Measurements from ENCODE around the gene ACTN2. TPM values are rescaled to one million over a fixed set of nuclear protein-coding genes. Genes with fewer than 3 reads are reported as not detected.

The ACTN2 gene
- total RNA-seq, 2 experiments from 2014 or later: 0.28 TPM; not detected in 1

- Histone ChIP-seq H3K4me1 (ENCODE audit: insufficient read depth, low read length) (peaks cover under 1% of the 10 kb centered on the region), H3K36me3 (ENCODE audit: insufficient read depth, low read length) (no peaks in the 10 kb centered on the region), H3K27ac (ENCODE audit: low read depth in 1 of 2, low read length in 2 of 2) (no peak overlapping the region), H3K9me3 (ENCODE audit: control insufficient read depth in 1 of 2, insufficient read depth in 1 of 2, low read length in 2 of 2) (no peaks in the 10 kb centered on the region), H3K4me3 (ENCODE audit: low read length) (no peak overlapping the region), H3K27me3 (ENCODE audit: control insufficient read depth in 1 of 2, insufficient read depth in 2 of 2, low read length in 2 of 2) (peaks cover 14 to 51% of the 10 kb centered on the region in 2 experiments)
- Mint-ChIP-seq H3K4me3 (no peak overlapping the region), H3K36me3 (ENCODE audit: low read depth) (no peaks in the 10 kb centered on the region), H3K27me3 (peaks cover 69% of the 10 kb centered on the region), H3K9me3 (no peaks in the 10 kb centered on the region), H3K27ac (no peak overlapping the region), H3K4me1 (ENCODE audit: low read depth) (peaks cover 4% of the 10 kb centered on the region)
- DNase-seq (no peak), ATAC-seq (ENCODE audit: poor library complexity) (no peak)
- TF ChIP-seq CTCF (IDR thresholded peaks at IDR 0.05): no peak
- intact Hi-C loops (cut with DNase I, micrococcal nuclease): no loop called here
- ChIA-PET CTCF (no interaction called here), POLR2A (no interaction called here)
Measured at GRCh38 chr1:236692742-236693141, 6.4 kb downstream of the ACTN2 start.

- no peak overlapping the region for H3K4me3 ChIP-seq (ENCODE audit: low read length)
- H3K36me3 Mint-ChIP-seq (ENCODE audit: low read depth): no peaks in the 10 kb centered on the region
- intact Hi-C loops (cut with DNase I, micrococcal nuclease): no loop called here
- H3K36me3 ChIP-seq (ENCODE audit: insufficient read depth, low read length): no peaks in the 10 kb centered on the region
- H3K9me3 ChIP-seq (ENCODE audit: control insufficient read depth in 1 of 2, insufficient read depth in 1 of 2, low read length in 2 of 2): no peaks in the 10 kb centered on the region
- ChIA-PET CTCF (no interaction called here), POLR2A (no interaction called here)
- no peak for DNase-seq
- TF ChIP-seq CTCF (IDR thresholded peaks at IDR 0.05): no peak
- no peak overlapping the region for H3K27ac Mint-ChIP-seq
- H3K4me1 Mint-ChIP-seq (ENCODE audit: low read depth): no peaks in the 10 kb centered on the region
- no peak overlapping the region for H3K4me3 Mint-ChIP-seq
- no peak for ATAC-seq (ENCODE audit: poor library complexity)
- no peaks in the 10 kb centered on the region for H3K9me3 Mint-ChIP-seq
- H3K27ac ChIP-seq (ENCODE audit: low read depth in 1 of 2, low read length in 2 of 2): no peak overlapping the region
- H3K4me1 ChIP-seq (ENCODE audit: insufficient read depth, low read length): no peaks in the 10 kb centered on the region
- H3K27me3 ChIP-seq (ENCODE audit: control insufficient read depth in 1 of 2, insufficient read depth in 2 of 2, low read length in 2 of 2): peaks cover 8 to 15% of the 10 kb centered on the region in 2 experiments
- peaks cover 51% of the 10 kb centered on the region for H3K27me3 Mint-ChIP-seq
Measured at GRCh38 chr1:236699366-236699765, 13.1 kb downstream of the ACTN2 start.

DNA sequence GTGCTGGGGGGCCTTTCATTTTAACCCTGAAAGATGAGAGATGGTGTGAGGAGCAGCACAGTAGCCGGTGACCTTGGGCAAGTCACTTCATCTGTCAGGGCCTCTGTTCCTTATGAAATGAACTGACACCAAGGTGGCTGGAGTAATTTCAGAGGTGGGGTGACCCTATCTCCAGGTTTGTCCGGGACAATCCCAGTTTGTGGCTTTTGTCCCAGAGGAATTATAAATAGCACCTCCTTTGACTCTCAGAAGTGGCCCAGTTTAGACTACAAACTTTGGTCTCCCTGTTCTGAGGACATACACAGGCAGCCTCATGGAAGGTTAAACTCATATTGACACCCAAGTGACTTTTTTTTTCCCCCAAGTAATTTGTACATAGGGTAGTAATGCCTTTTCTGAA is 14.6 kb downstream of the ACTN2 start:
- Histone ChIP-seq H3K36me3 (ENCODE audit: insufficient read depth, low read length) (no peaks in the 10 kb centered on the region), H3K27me3 (ENCODE audit: control insufficient read depth in 1 of 2, insufficient read depth in 2 of 2, low read length in 2 of 2) (peaks cover 11 to 21% of the 10 kb centered on the region in 2 experiments), H3K9me3 (ENCODE audit: control insufficient read depth in 1 of 2, insufficient read depth in 1 of 2, low read length in 2 of 2) (no peaks in the 10 kb centered on the region), H3K27ac (ENCODE audit: low read depth in 1 of 2, low read length in 2 of 2) (no peak overlapping the region), H3K4me1 (ENCODE audit: insufficient read depth, low read length) (no peaks in the 10 kb centered on the region), H3K4me3 (ENCODE audit: low read length) (no peak overlapping the region)
- CTCF ChIA-PET: no interaction called here
- Mint-ChIP-seq H3K4me3 (no peak overlapping the region), H3K9me3 (no peaks in the 10 kb centered on the region), H3K4me1 (ENCODE audit: low read depth) (no peaks in the 10 kb centered on the region), H3K36me3 (ENCODE audit: low read depth) (no peaks in the 10 kb centered on the region), H3K27ac (no peak overlapping the region), H3K27me3 (peaks cover 57% of the 10 kb centered on the region)
- DNase-seq (no peak), ATAC-seq (ENCODE audit: poor library complexity) (no peak)
- TF ChIP-seq CTCF (IDR thresholded peaks at IDR 0.05): no peak
- intact Hi-C loops (cut with DNase I, micrococcal nuclease): no loop called here
- POLR2A ChIA-PET: no interaction called here

Measured in CD4-positive, alpha-beta T cell (primary cell).